K562 (cell line): ENCODE data around the gene CRABP1. TPM values are rescaled to one million over a fixed set of nuclear protein-coding genes. Genes with fewer than 3 reads are reported as not detected.

Source experiments
- CBX1 ChIP-seq: sonication (generic); IDR thresholded peaks from 2 replicates; pipeline ENCODE4 v1.6.1; 2016; ENCODE audit warnings: antibody characterized with exemption, low read depth, mild to moderate bottlenecking
- EP400 ChIP-seq: fragments of 450-650 bp; IDR thresholded peaks from 2 replicates; pipeline ENCODE4 v1.6.1; 2017; ENCODE audit warnings: antibody characterized with exemption, mild to moderate bottlenecking, moderate library complexity
- KAT2B ChIP-seq: IDR thresholded peaks from one replicate; pipeline ENCODE4 v1.6.1; 2012; ENCODE audit warnings: low read depth, mild to moderate bottlenecking, control low read depth, inconsistent platforms, low read length, moderate library complexity
- KDM5B ChIP-seq: fragments of 200-600 bp; sonication (generic); IDR thresholded peaks from 2 replicates; pipeline ENCODE4 v1.6.1; 2012; ENCODE audit warnings: low read depth, mild to moderate bottlenecking, moderate library complexity, low read length, control low read depth, inconsistent platforms; ENCODE audit not compliant: insufficient replicate concordance
- MAZ ChIP-seq, 2 experiments: fragments of 450-650 bp in 1 of 2; sonication (generic) in 1 of 2; formaldehyde crosslinking; IDR thresholded peaks in 1 of 2; conservative IDR thresholded peaks in 1 of 2; 2 replicates each; pipeline versions ENCODE4 v1.4.0 to v1.5.0; 2020; ENCODE audit warnings: mild to moderate bottlenecking in 1 of 2, missing genetic modification reagents in 1 of 2
- NFATC3 ChIP-seq: fragments of 450-650 bp; IDR thresholded peaks from 2 replicates; pipeline ENCODE4 v1.6.1; 2017; ENCODE audit warnings: mild to moderate bottlenecking
- NR3C1 ChIP-seq: sonication (generic); formaldehyde crosslinking; IDR thresholded peaks from 2 replicates; pipeline ENCODE4 v1.8.1; 2022; ENCODE audit warnings: missing genetic modification reagents
- PHF8 ChIP-seq: fragments of 200-600 bp; sonication (generic); IDR thresholded peaks from 2 replicates; pipeline ENCODE4 v1.6.1; 2012; ENCODE audit warnings: mixed run types, mild to moderate bottlenecking, inconsistent platforms, low read length, moderate library complexity, borderline replicate concordance
- RAD21 ChIP-seq, 2 experiments: fragments of 250-450 bp in 1 of 2; fragments of 450-650 bp in 1 of 2; sonication (Bioruptor Pico) in 1 of 2; formaldehyde crosslinking in 1 of 2; IDR thresholded peaks in 1 of 2; conservative IDR thresholded peaks in 1 of 2; 2 replicates each; pipeline versions ENCODE4 v1.4.0 to v1.8.0; 2020 to 2022; ENCODE audit warnings: mild to moderate bottlenecking in 2 of 2, moderate library complexity in 1 of 2
- RCOR1 ChIP-seq, 2 experiments: IDR thresholded peaks; 2 replicates each; pipeline ENCODE4 v1.6.1; 2012; ENCODE audit warnings: low read depth in 2 of 2, low read length in 2 of 2, borderline replicate concordance in 1 of 2, improper control_type of control experiment in 1 of 2
- SMARCA4 ChIP-seq: fragments of 450-650 bp; IDR thresholded peaks from 2 replicates; pipeline ENCODE4 v1.6.1; 2016
- SMARCA5 ChIP-seq: fragments of 450-650 bp; IDR thresholded peaks from 2 replicates; pipeline ENCODE4 v1.6.1; 2016
- TCF3 ChIP-seq: sonication (generic); formaldehyde crosslinking; IDR thresholded peaks from 2 replicates; pipeline ENCODE4 v1.4.0; 2020; ENCODE audit warnings: mild to moderate bottlenecking, missing genetic modification reagents
- XRCC3 ChIP-seq: fragments of 450-650 bp; IDR thresholded peaks from 2 replicates; pipeline ENCODE4 v1.6.1; 2017; ENCODE audit warnings: mild to moderate bottlenecking, moderate library complexity
- ZFP36 ChIP-seq: fragments of 150-350 bp; IDR thresholded peaks from 2 replicates; pipeline ENCODE4 v1.6.1; 2018; ENCODE audit warnings: low read length, low read depth; ENCODE audit not compliant: partially characterized antibody
- ZFX ChIP-seq: sonication (generic); formaldehyde crosslinking; IDR thresholded peaks from 2 replicates; pipeline ENCODE4 v1.8.0; 2022; ENCODE audit warnings: mild to moderate bottlenecking, missing genetic modification reagents, moderate library complexity
- ZNF507 ChIP-seq: conservative IDR thresholded peaks from 2 replicates; pipeline ENCODE4 v1.6.1; 2017; ENCODE audit warnings: missing genetic modification characterization, missing compliant biosample characterization
- polyA plus RNA-seq, 8 experiments: library from polyadenylated mRNA; depleted of rRNA in 4 of 8; stranded (reverse) in 5 of 8; unstranded in 3 of 8; fragments of >200 nt; fragmentation: Nextera tagmentation in 2 of 8; fragmentation: Illumina TruSeq in 1 of 8; extraction: Ambion mirVana in 2 of 8; extraction: Trizol in 1 of 8; gene quantifications; 2 replicates each; pipeline versions ENCODE4 v1.2.1 to v1.2.3, GENCODE V29; 2011 to 2014; ENCODE audit warnings: inconsistent platforms in 1 of 8, missing spikeins in 1 of 8
- total RNA-seq, 7 experiments: library from RNA; depleted of rRNA in 6 of 7; stranded (reverse); fragments of >200 nt in 6 of 7; fragmentation: Illumina TruSeq in 2 of 7; extraction: Trizol in 2 of 7; gene quantifications; 2 replicates each; pipeline versions ENCODE4 v1.2.1 to v1.2.3, GENCODE V29; 2011 to 2021; ENCODE audit warnings: low replicate concordance in 1 of 7
- TF ChIP-seq, protein P1 (sequence below): IDR thresholded peaks from 2 replicates; pipeline ENCODE4 v1.6.1; 2016; ENCODE audit warnings: missing genetic modification characterization, missing compliant biosample characterization
- TF ChIP-seq, protein P2 (sequence below), 3 experiments: fragments of 200-800 bp in 1 of 3; sonication (Bioruptor generic) in 1 of 3; sonication (generic) in 1 of 3; formaldehyde crosslinking in 1 of 3; IDR thresholded peaks; 2 replicates each; pipeline versions ENCODE4 v1.6.1 to v1.8.0; 2016 to 2022; ENCODE audit warnings: mild to moderate bottlenecking in 2 of 3, missing compliant biosample characterization in 2 of 3, missing genetic modification characterization in 2 of 3, missing genetic modification reagents in 1 of 3
- TF ChIP-seq, protein P3 (sequence below): fragments of 250-450 bp; sonication (Bioruptor Pico); IDR thresholded peaks from 2 replicates; pipeline ENCODE4 v1.5.0; 2021
- TF ChIP-seq, protein P4 (sequence below): fragments of 250-450 bp; sonication (Bioruptor Pico); IDR thresholded peaks from 2 replicates; pipeline ENCODE4 v1.4.0; 2020; ENCODE audit warnings: mild to moderate bottlenecking, moderate library complexity

CRABP1 gene
- total and polyA plus RNA-seq, 9 of the 15 experiments (the other 6 are each of a cell fraction or from before 2014, with no cell fraction given): 0.60 TPM; not detected in 8

DNA sequence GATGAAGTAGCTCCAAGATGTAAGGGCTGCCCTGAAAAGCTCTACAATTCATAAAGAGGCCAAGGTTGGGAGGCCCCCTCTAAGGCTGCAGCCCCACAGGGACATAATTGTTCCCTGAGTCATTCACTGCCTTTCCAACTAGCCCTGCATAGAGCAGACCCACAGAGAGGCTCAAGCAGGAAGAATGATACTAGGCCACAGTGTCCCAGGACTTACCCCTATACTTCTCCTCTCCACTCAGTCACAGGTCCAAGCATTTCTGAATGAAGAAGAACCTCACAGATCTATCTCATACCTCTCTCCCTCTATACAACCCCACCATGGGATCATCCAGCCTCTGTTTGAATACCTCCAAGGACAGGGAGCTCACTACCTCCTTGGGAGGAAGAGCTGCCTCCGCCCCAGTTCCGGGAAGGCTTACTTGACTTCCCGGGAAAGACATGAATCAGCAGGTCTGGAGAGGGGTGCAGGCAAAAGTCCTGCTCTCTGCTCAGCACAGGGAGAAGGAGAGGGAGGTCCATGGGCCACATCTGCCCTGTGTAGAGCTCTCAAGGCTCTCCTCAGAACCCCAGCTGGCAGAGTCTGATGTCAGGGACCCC lies 33.9 kb upstream of the CRABP1 start (continued):
- TF ChIP-seq SMARCA4 (peak; percentile 75), RAD21 (CRISPR knock-in tag; conservative IDR thresholded peaks at IDR 0.05 in 1 of 2, IDR thresholded peaks at IDR 0.05 in 1 of 2) (no peak), CBX1 (no peak), PHF8 (0 out of 2 replicates have a peak, but pooled peaks have one; percentile 26), XRCC3 (no peak), RCOR1 (IDR thresholded peaks at IDR 0.05; ENCODE audit: borderline replicate concordance in 1 of 2, low read depth in 2 of 2, low read length in 2 of 2) (peak; percentile 76 to 92; a peak in 3 of 4 replicates), ZFX (CRISPR knock-in tag) (peak; percentile 52), NFATC3 (no peak), KAT2B (no peak), MAZ (CRISPR knock-in tag; conservative IDR thresholded peaks at IDR 0.05 in 1 of 2, IDR thresholded peaks at IDR 0.05 in 1 of 2) (peak in 1 of 2 experiments; percentile 50; a peak in 2 of 4 replicates), ZFP36 (peak; percentile 94), ZNF507 (tag) (no peak), NR3C1 (CRISPR knock-in tag) (no peak), TCF3 (CRISPR knock-in tag) (peak; percentile 32; the same call in 1 of the 2 replicates), KDM5B (no peak), SMARCA5 (peak; percentile 92; the same call in 1 of the 2 replicates), EP400 (peak; percentile 67; the same call in 1 of the 2 replicates)
- TF ChIP-seq, protein P1, sequence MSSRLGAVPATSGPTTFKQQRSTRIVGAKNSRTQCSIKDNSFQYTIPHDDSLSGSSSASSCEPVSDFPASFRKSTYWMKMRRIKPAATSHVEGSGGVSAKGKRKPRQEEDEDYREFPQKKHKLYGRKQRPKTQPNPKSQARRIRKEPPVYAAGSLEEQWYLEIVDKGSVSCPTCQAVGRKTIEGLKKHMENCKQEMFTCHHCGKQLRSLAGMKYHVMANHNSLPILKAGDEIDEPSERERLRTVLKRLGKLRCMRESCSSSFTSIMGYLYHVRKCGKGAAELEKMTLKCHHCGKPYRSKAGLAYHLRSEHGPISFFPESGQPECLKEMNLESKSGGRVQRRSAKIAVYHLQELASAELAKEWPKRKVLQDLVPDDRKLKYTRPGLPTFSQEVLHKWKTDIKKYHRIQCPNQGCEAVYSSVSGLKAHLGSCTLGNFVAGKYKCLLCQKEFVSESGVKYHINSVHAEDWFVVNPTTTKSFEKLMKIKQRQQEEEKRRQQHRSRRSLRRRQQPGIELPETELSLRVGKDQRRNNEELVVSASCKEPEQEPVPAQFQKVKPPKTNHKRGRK (tag): no peak
- TF ChIP-seq, protein P2, sequence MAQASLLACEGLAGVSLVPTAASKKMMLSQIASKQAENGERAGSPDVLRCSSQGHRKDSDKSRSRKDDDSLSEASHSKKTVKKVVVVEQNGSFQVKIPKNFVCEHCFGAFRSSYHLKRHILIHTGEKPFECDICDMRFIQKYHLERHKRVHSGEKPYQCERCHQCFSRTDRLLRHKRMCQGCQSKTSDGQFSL (CRISPR knock-in tag; IDR thresholded peaks at IDR 0.05): no peak
- TF ChIP-seq, protein P2 (tag; IDR thresholded peaks at IDR 0.05): no peak
- TF ChIP-seq, protein P3, sequence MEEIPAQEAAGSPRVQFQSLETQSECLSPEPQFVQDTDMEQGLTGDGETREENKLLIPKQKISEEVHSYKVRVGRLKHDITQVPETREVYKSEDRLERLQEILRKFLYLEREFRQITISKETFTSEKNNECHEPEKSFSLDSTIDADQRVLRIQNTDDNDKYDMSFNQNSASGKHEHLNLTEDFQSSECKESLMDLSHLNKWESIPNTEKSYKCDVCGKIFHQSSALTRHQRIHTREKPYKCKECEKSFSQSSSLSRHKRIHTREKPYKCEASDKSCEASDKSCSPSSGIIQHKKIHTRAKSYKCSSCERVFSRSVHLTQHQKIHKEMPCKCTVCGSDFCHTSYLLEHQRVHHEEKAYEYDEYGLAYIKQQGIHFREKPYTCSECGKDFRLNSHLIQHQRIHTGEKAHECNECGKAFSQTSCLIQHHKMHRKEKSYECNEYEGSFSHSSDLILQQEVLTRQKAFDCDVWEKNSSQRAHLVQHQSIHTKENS: no peak
- TF ChIP-seq, protein P4, sequence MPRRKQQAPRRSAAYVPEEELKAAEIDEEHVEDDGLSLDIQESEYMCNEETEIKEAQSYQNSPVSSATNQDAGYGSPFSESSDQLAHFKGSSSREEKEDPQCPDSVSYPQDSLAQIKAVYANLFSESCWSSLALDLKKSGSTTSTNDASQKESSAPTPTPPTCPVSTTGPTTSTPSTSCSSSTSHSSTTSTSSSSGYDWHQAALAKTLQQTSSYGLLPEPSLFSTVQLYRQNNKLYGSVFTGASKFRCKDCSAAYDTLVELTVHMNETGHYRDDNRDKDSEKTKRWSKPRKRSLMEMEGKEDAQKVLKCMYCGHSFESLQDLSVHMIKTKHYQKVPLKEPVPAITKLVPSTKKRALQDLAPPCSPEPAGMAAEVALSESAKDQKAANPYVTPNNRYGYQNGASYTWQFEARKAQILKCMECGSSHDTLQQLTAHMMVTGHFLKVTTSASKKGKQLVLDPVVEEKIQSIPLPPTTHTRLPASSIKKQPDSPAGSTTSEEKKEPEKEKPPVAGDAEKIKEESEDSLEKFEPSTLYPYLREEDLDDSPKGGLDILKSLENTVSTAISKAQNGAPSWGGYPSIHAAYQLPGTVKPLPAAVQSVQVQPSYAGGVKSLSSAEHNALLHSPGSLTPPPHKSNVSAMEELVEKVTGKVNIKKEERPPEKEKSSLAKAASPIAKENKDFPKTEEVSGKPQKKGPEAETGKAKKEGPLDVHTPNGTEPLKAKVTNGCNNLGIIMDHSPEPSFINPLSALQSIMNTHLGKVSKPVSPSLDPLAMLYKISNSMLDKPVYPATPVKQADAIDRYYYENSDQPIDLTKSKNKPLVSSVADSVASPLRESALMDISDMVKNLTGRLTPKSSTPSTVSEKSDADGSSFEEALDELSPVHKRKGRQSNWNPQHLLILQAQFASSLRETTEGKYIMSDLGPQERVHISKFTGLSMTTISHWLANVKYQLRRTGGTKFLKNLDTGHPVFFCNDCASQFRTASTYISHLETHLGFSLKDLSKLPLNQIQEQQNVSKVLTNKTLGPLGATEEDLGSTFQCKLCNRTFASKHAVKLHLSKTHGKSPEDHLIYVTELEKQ (CRISPR knock-in tag): no peak
